HCT116 (cell line): ENCODE measurements around the gene TTC23.

ENCODE experiments used
- CBX3 ChIP-seq: IDR thresholded peaks from 2 replicates; pipeline ENCODE4 v1.6.1; 2012; ENCODE audit warnings: low read depth
- FOSL1 ChIP-seq: IDR thresholded peaks from 2 replicates; pipeline ENCODE4 v1.6.1; 2012; ENCODE audit warnings: low read depth
- SIN3A ChIP-seq: IDR thresholded peaks from 2 replicates; pipeline ENCODE4 v1.6.1; 2012; ENCODE audit warnings: low read depth
- TF ChIP-seq, protein P1 (sequence below), 3 experiments: fragments of 200-600 bp in 1 of 3; sonication (generic) in 1 of 3; IDR thresholded peaks in 2 of 3; conservative IDR thresholded peaks in 1 of 3; 2 replicates each; pipeline ENCODE4 v1.5.1; 2012 to 2017; ENCODE audit warnings: low read depth in 2 of 3, low read length in 2 of 3, antibody characterized with exemption in 1 of 3, borderline replicate concordance in 1 of 3, control low read depth in 1 of 3, mild to moderate bottlenecking in 1 of 3, mixed read lengths in 1 of 3, mixed run types in 1 of 3, moderate library complexity in 1 of 3; ENCODE audit not compliant: insufficient read depth in 1 of 3

- TF ChIP-seq CBX3 (no peak), FOSL1 (no peak), SIN3A (no peak)
- TF ChIP-seq, protein P1, sequence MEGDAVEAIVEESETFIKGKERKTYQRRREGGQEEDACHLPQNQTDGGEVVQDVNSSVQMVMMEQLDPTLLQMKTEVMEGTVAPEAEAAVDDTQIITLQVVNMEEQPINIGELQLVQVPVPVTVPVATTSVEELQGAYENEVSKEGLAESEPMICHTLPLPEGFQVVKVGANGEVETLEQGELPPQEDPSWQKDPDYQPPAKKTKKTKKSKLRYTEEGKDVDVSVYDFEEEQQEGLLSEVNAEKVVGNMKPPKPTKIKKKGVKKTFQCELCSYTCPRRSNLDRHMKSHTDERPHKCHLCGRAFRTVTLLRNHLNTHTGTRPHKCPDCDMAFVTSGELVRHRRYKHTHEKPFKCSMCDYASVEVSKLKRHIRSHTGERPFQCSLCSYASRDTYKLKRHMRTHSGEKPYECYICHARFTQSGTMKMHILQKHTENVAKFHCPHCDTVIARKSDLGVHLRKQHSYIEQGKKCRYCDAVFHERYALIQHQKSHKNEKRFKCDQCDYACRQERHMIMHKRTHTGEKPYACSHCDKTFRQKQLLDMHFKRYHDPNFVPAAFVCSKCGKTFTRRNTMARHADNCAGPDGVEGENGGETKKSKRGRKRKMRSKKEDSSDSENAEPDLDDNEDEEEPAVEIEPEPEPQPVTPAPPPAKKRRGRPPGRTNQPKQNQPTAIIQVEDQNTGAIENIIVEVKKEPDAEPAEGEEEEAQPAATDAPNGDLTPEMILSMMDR (IDR thresholded peaks at IDR 0.05 in 2 of 3, conservative IDR thresholded peaks at IDR 0.05 in 1 of 3; ENCODE audit: borderline replicate concordance in 1 of 3, insufficient read depth in 1 of 3, low read depth in 2 of 3, low read length in 2 of 3), result no peak
These were observed 19.1 kb upstream of the TTC23 start for GRCh38 chr15:99268431-99268830.
